GM19035 (cell line): ENCODE results near the gene NRCAM.
"Not testable (repeated sequence)": the region's sequence is repeated elsewhere in the genome, so short reads cannot be mapped to it uniquely, and the experiment has no call there.

ENCODE experiments used
- ATAC-seq: cut with Tn5 transposase; IDR thresholded peaks from one replicate; pipeline ENCODE4 v1.9.1; 2021; ENCODE audit not compliant: unreplicated experiment

Gene NRCAM

GRCh38 chr7:108286290-108286904 lies 169.8 kb downstream of the NRCAM start:
- no peak for ATAC-seq

- no peak for ATAC-seq
These were observed 170.5 kb downstream of the NRCAM start for GRCh38 chr7:108285778-108286177.

DNA sequence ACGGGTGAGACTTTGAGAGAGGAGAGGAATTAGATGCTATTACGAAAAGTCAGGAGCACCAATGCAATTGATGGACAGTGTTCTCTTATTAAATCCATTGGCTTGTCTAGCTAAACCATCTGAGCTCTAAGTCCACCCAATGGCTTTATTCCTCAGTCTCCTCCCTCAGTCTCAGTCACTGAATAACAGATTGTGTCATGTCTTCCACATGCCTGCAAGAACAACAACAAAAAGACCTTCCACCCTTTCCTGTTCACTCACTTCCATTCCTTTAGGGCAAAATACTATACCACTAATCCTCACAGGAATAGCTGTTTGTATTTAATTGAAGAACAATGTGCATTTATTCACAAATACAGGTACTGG lies 171.2 kb downstream of the NRCAM start:
- no peak for ATAC-seq

GRCh38 chr7:108284349-108285002 lies 171.8 kb downstream of the NRCAM start:
- no peak for ATAC-seq

DNA sequence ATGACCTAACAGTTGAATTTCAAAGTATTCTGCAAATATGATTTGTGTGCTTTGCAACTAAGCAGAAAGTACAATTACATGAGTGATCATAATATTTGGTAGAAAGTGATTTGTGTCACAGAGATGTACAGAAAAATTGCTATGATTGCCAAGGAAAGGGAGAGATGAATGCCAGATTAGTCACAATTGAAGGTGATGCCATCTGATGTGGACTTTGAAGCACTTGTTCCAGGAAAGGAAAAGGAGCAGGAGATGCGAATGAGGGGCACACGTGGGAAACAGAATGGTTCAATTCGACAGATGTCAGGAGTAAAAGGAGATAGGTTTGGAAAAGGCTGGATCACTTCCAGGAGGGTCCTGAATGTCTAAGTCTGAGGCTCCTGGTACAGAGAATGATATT lies 173.0 kb downstream of the NRCAM start:
- ATAC-seq = no peak

DNA sequence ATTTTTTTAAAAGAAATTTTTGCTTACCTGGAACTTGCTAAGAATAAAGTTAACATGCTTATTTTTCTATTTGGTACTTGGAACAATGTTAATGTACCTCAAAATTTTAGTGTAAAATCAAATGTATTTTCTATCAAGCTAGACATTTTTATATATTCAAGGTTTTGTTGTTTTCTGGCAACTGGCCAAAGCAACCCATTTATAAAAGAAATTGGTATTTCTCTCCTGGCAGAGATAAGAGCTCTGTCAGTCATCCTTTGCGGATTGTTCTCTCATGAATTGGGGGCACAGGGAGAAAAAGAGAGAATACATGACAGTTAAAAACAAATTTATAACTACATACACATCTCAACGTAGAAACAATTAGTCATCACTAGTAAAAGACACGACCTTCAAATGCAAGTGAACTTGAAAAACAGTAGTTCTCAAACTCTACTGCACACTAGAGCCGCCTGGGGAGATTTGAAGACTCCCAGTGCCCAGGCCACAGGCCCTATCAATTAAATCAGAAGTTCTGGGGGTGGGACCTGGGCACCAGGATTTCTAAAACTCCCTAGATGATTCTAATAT lies 173.7 kb downstream of the NRCAM start:
- ATAC-seq = no peak

DNA sequence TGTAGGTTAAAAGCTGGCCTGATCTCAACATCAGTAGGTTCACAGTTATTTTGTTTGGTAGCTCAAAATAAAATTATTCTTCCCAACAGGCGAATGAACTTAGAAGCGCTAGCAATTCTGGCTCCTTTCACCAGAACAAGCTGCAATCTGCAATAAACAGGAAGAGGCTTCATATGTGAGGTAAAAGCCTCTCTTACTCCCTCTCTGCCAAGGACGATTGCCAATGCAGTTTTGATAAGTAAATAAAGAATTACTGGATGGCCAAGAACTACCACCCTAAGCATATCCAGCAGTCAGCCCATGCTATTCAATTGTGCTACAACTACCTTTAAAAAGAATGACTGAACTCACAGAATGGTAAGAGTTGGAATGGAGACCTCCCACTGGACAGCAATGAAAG lies 176.1 kb downstream of the NRCAM start:
- ATAC-seq = no peak

DNA sequence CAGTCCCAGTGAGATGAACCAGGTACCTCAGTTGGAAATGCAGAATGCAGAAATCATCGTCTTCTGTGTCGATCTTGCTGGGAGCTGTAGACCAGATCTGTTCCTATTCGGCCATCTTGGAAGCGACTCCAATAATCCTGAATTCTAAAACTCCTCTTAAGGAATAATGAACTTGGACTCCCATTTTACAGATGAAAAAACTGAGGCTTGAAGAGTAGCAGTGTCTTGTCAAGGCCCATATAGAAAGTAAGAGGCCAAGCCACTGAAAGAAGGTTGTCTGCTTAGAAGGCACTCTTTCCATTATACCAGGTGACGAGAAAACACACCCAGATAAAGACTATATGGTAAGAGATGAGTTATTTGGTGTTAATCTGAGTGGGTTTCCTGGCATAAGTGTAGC lies 177.5 kb downstream of the NRCAM start:
- no peak for ATAC-seq

GRCh38 chr7:108278281-108278680 lies 178.0 kb downstream of the NRCAM start:
- no peak for ATAC-seq

DNA sequence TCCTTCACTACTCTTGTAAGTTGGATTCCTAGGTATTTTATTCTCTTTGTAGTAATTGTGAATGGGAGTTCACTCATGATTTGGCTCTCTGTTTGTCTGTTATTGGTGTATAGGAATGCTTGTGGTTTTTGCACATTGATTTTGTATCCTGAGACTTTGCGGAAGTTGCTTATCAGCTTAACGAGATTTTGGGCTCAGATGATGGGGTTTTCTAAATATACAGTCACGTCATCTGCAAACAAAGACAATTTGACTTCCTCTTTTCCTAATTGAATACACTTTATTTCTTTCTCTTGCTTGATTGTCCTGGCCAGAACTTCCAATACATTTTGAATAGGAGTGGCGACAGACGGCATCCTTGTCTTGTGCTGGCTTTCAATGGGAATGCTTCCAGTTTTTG lies 181.8 kb downstream of the NRCAM start:
- not testable (repeated sequence) for ATAC-seq

GRCh38 chr7:108272891-108273290 lies 183.3 kb downstream of the NRCAM start:
- ATAC-seq = not testable (repeated sequence)

DNA sequence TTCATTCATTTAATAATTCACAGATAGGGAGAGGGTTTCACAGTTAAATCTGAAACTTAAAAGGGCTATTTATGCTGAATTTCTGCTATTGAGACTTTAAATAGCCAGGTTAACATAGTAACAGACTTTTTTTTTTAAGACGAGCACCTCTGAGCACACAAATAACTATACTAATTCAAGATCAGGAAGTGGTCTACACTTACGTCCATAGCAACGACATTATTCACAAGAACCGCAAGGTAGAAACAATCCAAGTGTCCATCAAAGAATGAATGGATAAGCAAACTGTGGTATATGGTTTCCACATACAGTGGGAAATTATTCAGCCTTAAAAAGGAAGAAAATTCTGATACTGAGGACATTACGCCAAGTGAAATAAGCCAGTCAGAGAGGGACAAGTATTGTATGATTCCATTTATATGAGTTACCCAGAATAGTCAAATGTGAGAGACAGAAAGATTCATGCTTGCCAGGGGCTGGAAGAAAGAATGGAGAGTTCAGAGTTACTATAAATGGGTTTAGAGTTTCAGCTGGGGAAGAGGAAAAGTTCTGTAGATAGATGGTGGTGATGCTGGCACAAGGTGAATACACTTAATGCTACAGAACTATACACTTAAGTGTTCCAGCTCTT lies 185.7 kb downstream of the NRCAM start:
- no peak for ATAC-seq

GRCh38 chr7:108268200-108268820 lies 187.9 kb downstream of the NRCAM start:
- no peak for ATAC-seq

DNA sequence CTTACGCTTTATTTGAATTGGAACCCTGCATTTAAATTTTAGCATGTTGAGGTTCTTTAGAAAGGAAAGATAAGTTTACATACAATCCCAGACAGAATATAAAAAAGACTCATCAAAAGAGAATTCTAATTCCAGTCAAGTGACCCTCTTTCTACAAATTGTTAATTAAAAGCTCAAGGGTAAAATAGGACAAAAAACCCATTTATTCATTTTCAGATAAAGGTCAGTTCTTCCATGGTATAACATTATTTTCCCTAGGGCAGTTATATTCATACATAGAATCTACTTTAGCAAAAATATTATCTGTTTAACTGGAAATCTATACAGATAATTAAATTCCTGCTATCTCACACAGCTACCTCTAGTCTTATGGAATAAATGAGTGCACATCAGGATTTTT lies 188.6 kb downstream of the NRCAM start:
- no peak for ATAC-seq

DNA sequence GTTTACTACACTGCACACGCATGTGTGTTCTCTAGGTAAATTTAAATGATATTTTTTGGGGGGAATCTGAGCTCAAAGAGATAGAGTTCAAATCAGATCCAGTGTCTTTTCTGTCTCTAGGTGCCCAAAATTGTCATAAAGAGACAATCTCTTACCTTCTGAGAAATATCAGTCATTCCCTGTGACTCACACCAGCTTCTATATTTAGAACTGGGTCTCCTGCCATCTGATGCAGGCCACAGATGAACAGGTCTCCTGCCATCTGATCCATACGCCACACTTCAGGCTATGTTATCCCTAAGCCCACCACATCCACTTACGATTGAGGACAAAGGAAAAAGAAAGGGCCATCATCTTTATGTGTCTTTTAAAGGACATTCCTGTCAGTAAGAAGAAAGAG lies 189.7 kb downstream of the NRCAM start:
- no peak for ATAC-seq

GRCh38 chr7:108266035-108266434 lies 190.2 kb downstream of the NRCAM start:
- ATAC-seq = no peak

- ATAC-seq = no peak
These were observed 191.2 kb downstream of the NRCAM start for GRCh38 chr7:108265007-108265406.

DNA sequence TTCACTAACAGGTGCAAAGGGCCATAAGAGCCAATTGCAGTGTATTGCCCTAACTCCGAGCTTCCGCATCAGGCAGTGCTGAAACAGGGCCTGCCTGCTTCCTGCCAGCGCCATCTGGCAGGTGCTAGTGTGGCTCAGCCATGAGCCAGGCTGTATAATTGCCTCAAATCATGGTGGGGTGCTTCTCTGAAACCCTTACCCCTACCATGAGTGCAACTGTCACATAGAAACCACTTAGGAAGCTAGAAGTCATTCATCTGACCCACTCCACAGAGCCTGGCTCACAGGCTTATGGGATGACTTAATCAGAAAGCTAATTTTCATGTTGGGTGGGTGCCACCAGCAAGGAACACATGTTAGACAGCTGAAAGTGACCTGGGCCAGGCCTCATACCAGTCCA lies 192.8 kb downstream of the NRCAM start:
- no peak for ATAC-seq

GRCh38 chr7:108261560-108262255 lies 194.5 kb downstream of the NRCAM start:
- no peak for ATAC-seq

DNA sequence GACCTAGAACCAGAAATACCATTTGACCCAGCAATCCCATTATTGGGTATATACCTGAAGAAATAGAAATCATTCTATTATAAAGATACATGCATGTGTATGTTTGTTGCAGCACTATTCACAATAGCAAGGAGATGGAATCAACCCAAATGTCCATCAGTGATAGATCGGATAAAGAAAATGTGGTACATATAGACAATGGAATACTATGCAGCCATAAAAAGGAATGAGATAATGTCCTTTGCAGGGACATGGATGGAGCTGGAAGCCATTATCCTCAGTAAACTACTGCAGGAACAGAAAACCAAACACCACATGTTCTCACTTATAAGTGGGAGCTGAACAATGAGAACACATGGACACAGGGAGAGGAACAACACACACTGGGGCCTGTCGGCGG lies 196.8 kb downstream of the NRCAM start:
- ATAC-seq = not testable (repeated sequence)

GRCh38 chr7:108257954-108258353 lies 198.3 kb downstream of the NRCAM start:
- no peak for ATAC-seq
